NCI-H146 treated with DMSO at 0.1 percent for 48 hours (cell line): ENCODE results near the gene DEFB129.
A peak's percentile ranks its signal among the peaks of the same experiment; 100 is the strongest.
"Not testable (repeated sequence)": the region's sequence is repeated elsewhere in the genome, so short reads cannot be mapped to it uniquely, and the experiment has no call there.

Experiments used
- DNase-seq: peaks from one replicate; lab custom pipeline; 2025; ENCODE audit not compliant: unreplicated experiment; lab: John Stamatoyannopoulos, UW

The DEFB129 gene

DNA sequence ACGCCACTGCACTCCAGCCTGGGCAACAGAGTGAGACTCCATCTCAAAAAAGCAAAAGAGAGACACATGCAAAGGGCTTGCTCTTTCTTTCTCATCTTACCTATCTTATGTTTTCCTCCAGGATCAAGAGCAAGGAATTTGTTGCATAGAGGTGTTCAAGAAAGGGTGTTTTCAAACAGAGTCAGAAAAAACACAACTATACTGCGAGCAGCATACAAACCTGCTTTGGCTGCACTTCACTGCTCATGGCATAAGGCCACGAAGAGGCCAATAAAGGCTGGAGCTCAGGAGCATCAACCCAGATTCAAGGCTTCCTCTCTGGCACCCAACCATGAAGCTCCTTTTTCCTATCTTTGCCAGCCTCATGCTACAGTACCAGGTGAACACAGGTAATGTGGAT is at the start of gene DEFB129:
Gene DEFB129 (plus strand): TSS at position 301 of the 400 bp plus-strand sequence. CDS start 31 bp downstream, at position 332.
- DNase-seq: no peak

DNA sequence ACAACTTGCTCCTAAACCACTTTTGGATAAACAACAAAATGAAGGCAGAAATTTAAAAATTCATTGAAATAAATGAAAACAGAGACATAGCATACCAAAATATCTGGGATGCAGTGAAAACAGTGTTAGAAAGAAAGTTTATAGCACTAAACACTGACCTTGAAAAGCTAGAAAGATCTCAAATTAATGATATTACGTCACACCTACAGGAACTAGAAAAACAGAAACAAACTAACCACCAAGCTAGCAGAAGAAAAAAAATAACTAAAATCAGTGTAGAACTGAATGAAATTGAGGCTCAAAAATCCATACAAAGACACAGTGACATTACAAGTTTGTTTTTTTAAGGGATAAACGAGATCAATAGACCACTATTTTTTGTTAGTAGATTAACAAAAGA is 42.8 kb upstream of the DEFB129 start:
- no peak for DNase-seq

- no peak for DNase-seq
Observed at GRCh38 chr20:187733-188132, 39.3 kb upstream of the DEFB129 start.

DNA sequence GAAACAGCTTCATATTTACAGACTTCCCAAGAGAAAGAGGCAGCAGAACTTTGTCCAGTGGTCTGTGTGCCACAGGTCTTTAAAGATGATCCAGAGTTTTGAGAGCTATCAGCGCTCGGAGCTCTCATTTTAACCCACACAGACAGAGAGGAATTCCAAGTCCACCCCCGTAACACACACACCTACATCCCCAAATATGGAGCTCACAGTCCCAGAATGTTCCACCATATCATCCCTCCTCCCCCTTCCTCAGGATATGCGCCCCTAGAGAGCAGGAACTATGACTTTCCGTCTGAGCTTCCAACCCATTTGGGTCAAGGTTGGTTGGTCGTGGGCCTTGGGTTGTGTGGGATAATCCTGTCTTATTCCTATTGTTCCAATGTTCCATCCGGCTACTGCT is 37.4 kb upstream of the DEFB129 start, which contains the start of gene DEFB128:
Gene DEFB128 (minus strand): TSS at position 101 of the 400 bp plus-strand sequence. CDS start 88 bp downstream, at position 13.
- no peak for DNase-seq

DNA sequence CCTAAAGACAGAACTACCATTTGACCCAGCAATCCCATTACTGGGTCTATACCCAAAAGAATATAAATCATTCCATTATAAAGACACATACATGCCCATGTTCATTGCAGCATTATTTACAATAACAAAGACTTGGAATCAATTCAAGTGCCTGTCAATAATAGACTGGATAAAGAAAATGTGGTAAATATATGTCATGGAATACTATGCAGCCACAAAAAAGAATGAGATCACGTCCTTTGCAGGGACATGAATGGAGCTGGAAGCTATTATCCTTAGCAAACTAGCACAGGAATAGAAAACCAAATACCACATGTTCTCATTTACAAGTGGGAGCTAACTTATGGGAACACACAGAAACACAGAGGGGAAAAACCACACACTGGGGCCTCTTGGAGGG is 28.8 kb upstream of the DEFB129 start:
- no peak for DNase-seq

DNA sequence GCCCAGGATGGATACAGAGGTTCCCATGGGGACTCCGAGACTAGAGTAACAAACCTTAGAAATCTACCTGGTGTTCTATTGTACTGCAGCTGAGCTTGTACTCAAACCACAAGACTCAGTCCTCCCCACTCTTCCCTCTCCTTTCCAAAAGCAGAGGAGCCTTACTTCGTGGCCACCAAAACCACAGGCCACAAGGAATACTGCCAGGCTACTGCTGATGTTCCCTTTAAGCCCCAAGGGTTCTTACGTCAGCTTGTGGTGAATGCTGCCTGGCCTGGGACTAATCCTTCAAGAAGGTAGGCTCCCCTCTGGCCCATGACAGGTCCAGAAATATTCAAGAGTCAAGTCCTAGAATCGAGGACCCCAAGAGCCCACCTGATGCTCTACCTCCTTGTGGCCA is 27.1 kb upstream of the DEFB129 start:
- DNase-seq: no peak

GRCh38 chr20:203630-204029 is 23.4 kb upstream of the DEFB129 start:
- not testable (repeated sequence) for DNase-seq

DNA sequence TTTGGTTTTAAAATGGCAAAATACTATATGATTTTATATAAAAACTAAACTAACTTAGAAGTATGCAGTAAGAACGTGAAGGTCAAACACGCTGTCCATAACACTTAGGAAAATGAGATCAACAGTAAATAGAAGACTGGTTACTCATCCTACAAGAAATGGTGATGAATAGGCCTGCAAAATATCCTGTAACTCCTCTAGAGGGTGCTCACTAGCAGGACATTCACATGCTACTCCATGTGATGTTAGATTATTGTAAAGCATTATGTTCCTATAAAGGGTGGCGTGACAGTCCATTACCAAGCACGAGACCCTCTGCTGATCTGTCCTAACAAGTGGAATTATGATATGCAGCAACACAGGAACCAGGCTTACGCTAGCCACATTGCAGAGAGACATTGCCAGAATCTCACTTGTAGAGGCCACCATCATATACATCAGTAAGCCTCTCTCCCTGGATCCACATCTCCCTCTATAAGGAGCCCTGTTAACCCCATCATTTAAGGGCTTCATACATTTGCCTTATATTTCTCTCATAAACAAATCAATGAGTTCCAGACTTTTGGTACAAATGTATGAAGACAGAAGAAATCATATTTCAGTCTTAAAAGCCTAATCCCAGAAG is 18.0 kb upstream of the DEFB129 start:
- DNase-seq: peak; percentile 47

DNA sequence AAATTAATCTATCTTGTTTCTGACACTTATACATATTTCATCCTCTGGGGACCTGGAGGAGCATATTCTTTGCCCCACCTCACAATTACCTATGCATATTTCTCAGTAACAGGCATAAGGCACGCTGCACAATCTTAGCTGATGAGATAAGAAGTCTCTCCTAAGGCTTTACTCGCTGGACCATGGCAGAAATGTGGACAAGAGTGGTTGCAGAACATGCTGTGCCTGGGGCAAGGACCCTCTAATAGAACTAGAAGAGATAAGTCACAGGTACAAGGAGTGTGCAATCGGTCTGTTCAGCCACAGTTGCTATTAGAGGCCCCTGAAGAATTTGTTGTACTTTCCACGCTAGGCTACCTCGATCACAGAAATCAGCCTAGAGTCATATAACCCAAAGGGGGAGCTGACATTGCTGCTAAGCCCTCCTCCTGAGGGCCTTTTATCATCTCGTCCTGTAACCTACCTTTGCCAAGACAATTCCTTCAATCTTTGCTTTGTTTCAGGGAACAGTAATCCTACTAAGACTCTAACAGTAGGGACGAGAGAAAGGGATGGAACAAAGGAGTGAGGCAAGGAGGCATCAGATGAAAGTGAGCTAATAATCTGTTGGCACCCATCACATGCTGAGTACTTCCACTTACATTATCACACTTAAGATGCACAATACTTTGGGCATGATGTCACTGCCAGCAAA is 16.1 kb upstream of the DEFB129 start:
- DNase-seq: no peak

GRCh38 chr20:214383-214782 is 12.7 kb upstream of the DEFB129 start:
- DNase-seq: no peak

GRCh38 chr20:215796-216195 is 11.3 kb upstream of the DEFB129 start:
- no peak for DNase-seq

- DNase-seq: no peak
Observed at GRCh38 chr20:217266-217665, 9.8 kb upstream of the DEFB129 start.

DNA sequence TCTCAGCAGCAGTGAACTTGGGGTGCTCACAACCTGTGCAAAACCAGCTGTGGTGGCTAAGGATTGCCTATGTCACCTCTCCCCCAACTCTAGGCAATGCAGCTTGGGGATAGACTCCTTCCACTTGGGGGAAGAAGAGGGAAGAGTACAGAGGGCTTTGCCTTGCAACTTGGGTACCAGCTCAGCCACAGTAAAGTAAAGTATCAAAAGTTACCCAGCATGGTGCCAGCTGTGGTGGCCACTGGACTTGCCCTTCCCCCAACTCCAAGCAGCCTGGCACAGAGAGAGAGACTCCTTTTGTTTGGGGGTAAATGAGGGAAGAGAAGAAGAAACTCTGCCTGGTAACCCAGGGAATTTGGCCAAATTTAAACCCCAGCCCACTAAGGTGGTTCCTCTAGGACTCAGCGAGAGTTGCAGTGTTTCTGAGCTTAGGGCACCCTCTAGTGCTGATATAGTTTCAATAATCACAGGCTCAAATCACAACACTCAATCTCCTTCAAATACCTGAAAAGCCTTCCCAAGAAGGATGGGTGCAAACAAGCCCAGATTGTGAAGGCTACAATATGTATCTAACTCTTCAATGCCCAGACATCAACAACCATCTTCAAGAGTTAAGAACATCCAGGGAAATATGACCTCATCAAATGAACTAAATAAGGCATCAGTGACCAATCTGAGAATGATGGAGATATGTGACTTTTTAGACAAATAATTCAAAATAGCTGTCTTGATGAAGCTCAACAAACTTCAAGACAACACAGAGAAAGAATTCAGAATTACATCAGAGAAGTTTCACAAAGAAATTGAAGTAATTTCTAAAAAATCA is 7.6 kb upstream of the DEFB129 start:
- no peak for DNase-seq

DNA sequence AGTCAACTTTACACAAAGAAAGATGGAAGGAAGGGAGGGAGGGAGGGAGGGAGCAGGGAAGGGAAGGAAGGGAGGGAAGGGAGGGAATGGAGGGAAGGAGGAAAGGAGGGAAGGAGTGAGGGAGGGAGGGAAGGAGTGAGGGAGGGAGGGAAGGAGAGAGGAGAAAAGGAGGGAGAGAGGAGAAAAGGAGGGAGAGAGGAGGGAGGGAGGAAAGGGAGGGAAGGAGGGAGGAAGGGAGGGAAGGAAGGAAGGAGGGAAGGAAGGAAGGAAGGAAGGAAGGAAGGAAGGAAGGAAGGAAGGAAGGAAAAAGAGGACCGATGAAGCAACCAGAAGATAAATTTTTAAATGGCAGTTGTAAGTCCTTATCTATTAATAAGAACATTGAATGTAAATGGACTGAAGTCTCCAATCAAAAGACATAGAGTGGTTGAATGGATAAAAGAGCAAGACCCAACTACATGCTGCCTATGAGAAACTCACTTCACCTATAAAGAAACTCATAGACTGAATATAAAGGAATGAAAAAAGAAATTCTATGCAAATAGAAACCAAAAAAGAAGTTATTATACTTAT is 5.7 kb upstream of the DEFB129 start:
- no peak for DNase-seq

DNA sequence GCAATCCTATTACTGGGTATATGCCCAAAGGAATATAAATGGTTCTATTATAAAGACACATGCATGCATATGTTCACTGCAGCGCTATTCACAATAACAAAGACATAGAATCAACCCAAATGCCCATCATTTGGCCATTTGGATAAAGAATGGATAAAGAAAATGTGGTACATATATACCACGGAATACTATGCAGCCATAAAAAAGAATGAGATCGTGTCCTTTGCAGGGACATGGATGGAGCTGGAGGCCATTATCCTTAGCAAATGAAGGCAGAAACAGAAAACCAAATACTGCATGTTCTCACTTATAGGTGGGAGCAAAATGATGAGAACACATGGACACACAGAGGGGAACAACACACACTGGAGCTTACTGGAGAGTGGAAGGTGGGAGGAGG is 1.2 kb upstream of the DEFB129 start:
- DNase-seq: not testable (repeated sequence)

DNA sequence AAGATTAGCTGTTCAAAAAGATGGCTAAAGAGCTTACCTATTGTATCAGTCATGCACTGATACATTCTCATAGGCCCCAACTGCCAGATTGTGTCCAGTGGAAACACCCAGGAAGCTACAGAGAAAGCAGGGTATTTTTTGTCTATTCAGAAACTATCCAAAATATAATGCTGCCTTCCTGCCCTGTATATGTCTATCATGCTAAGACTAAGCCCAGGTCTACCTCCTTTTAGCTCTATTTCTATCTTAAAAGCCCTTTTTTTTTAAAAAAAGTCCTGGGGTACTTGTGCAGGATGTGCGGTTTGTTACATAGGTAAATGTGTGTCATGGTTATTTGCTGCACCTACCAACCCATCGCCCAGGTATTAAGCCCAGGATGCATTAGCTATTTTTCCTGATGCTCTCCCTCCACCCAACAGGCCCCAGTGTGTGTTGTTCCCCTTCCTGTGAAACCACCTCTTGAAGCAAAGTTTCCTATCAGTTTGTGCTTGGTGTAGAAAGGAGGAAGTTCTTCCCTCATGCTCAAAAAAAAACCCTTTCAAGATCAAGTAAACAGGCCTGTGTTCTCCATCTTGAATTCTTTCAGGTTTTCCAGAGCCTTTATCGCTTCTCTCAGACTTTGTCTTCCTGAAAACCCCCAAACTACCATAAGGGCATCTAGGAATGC is 514 bp downstream of the DEFB129 start:
- no peak for DNase-seq

- no peak for DNase-seq
Observed at GRCh38 chr20:235891-236290, 8.8 kb downstream of the DEFB129 start.

- DNase-seq: no peak
Observed at GRCh38 chr20:237489-237888, 10.4 kb downstream of the DEFB129 start.

DNA sequence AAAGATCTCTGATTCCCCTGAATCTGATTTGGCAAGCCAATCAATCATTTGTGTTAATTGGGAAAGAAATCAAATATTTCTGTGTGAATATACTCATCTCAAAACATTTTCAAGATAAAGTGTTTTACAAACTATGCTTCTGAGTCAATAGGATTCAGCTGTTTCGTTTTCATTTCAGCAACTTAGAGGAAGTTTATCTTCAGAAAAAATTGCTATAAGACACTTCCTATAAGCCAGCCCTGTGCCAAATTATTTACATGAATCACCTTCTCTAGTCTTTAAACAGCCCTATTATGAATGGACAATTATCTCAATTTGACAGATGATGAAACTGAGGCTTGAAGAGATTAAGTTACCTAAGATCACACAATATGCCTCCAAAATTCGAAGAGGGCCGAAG is 10.9 kb downstream of the DEFB129 start:
- no peak for DNase-seq

GRCh38 chr20:242905-243304 is 15.8 kb downstream of the DEFB129 start:
- DNase-seq: no peak

- DNase-seq: no peak
Observed at GRCh38 chr20:251354-251753, 24.3 kb downstream of the DEFB129 start.
